Activated CD4-positive, alpha-beta memory T cell treated with anti-CD3 and anti-CD28 coated beads for 36 hours (primary cell): Measurements from ENCODE around the gene SEPTIN8. TPM values are rescaled to one million over a fixed set of nuclear protein-coding genes. Genes with fewer than 3 reads are reported as not detected.
A peak's percentile ranks its signal among the peaks of the same experiment; 100 is the strongest.

ENCODE experiments used
- CTCF ChIA-PET: fragments of 350-600 bp; sonication (Branson Sonifier 250); formaldehyde crosslinking; loops from one replicate; lab custom pipeline; 2021; ENCODE audit warnings: antibody characterized with exemption, inconsistent platforms; lab: Charles Lee
- POLR2A ChIA-PET: fragments of 350-600 bp; sonication (Branson Sonifier 250); formaldehyde crosslinking; loops from one replicate; lab custom pipeline; 2021; ENCODE audit warnings: antibody characterized with exemption; lab: Charles Lee
- DNase-seq: peaks from one replicate; pipeline ENCODE4 v3.0.0-alpha.2; 2020
- H3K27ac Mint-ChIP-seq: one replicate; pipeline ENCODE4 v1.8.0; 2021; ENCODE audit warnings: mixed read lengths
- H3K27me3 Mint-ChIP-seq: one replicate; pipeline ENCODE4 v1.8.0; 2021; ENCODE audit warnings: mixed read lengths
- H3K36me3 Mint-ChIP-seq: one replicate; pipeline ENCODE4 v1.8.0; 2021; ENCODE audit warnings: mixed read lengths
- H3K4me1 Mint-ChIP-seq: one replicate; pipeline ENCODE4 v1.8.0; 2021; ENCODE audit warnings: low read depth, mixed read lengths
- H3K4me3 Mint-ChIP-seq: one replicate; pipeline ENCODE4 v1.8.0; 2021; ENCODE audit warnings: mild to moderate bottlenecking, mixed read lengths
- H3K9me3 Mint-ChIP-seq: one replicate; pipeline ENCODE4 v1.8.0; 2021; ENCODE audit warnings: mixed read lengths
- intact Hi-C: fragments of 100-400 bp; cut with micrococcal nuclease; formaldehyde crosslinking; loops from one replicate; pipeline ENCODE4 v1.15.1; 2023
- total RNA-seq, 2 experiments: library from RNA; stranded (reverse); gene quantifications; one replicate each; pipeline ENCODE4 v1.2.3, GENCODE V29; 2021

The SEPTIN8 gene
- 10 to 100 TPM; 31.1 to 32.8 TPM for total RNA-seq

GRCh38 chr5:132777209-132778069, at the start of gene SEPTIN8:
Gene SEPTIN8 (minus strand): TSS chr5:132777239. CDS start chr5:132777137, 102 bp downstream.
- DNase-seq, result peak; percentile 62
- Mint-ChIP-seq H3K4me3 (peak within 1 kb of the TSS; percentile 68), H3K36me3 (no peaks in the 10 kb centered on the region), H3K27ac (no peak within 1 kb of the TSS), H3K27me3 (peaks cover 13% of the 10 kb centered on the region), H3K4me1 (peaks cover 2% of the 10 kb centered on the region), H3K9me3 (no peaks in the 10 kb centered on the region)
- ChIA-PET POLR2A (interaction anchor here (1.4 kb wide), 1 partner anchor 40 kb away, joined by 3 read pairs; the partner anchor contains the start of gene KIF3A), CTCF (interaction anchor here (0.8 to 1.7 kb wide), 4 partner anchors 24 to 272 kb away, joined by 3 to 6 read pairs (median 4); partner anchors contain the start of gene KIF3A)
- intact Hi-C loops, result loop anchor here (1.0 to 2.0 kb wide), 3 partner anchors 27 to 89 kb away; partner anchors contain the start of genes GDF9, KIF3A and UQCRQ

- Mint-ChIP-seq H3K27me3 (peaks cover 49% of the 10 kb centered on the region), H3K4me1 (no peaks in the 10 kb centered on the region), H3K4me3 (no peak overlapping the region), H3K9me3 (no peaks in the 10 kb centered on the region), H3K27ac (no peak overlapping the region), H3K36me3 (no peaks in the 10 kb centered on the region)
- ChIA-PET CTCF (interaction anchor here (1.7 kb wide), 1 partner anchor 9 kb away, joined by 7 read pairs; no protein-coding TSS in a partner anchor), POLR2A (no interaction called here)
- intact Hi-C loops, result no loop called here
- DNase-seq, result no peak
Measured at GRCh38 chr5:132826424-132827082, 49.5 kb upstream of the SEPTIN8 start.

GRCh38 chr5:132825834-132826391, 48.9 kb upstream of the SEPTIN8 start:
- Mint-ChIP-seq H3K4me3 (no peak overlapping the region), H3K36me3 (no peaks in the 10 kb centered on the region), H3K27ac (no peak overlapping the region), H3K4me1 (no peaks in the 10 kb centered on the region), H3K9me3 (no peaks in the 10 kb centered on the region), H3K27me3 (peaks cover 42% of the 10 kb centered on the region)
- no peak for DNase-seq
- intact Hi-C loops, result no loop called here
- CTCF ChIA-PET, result interaction anchor here (1.3 to 1.7 kb wide), 2 partner anchors 9 to 320 kb away, joined by 4 to 7 read pairs; no protein-coding TSS in a partner anchor
- POLR2A ChIA-PET, result no interaction called here

- Mint-ChIP-seq H3K36me3 (no peaks in the 10 kb centered on the region), H3K27me3 (peaks cover 43% of the 10 kb centered on the region), H3K4me3 (no peak overlapping the region), H3K9me3 (no peaks in the 10 kb centered on the region), H3K4me1 (peaks cover 2% of the 10 kb centered on the region), H3K27ac (no peak overlapping the region)
- POLR2A ChIA-PET, result interaction anchor here (0.6 kb wide), 1 partner anchor 191 kb away, joined by 3 read pairs; no protein-coding TSS in a partner anchor
- no peak for DNase-seq
- intact Hi-C loops, result no loop called here
- CTCF ChIA-PET, result interaction anchor here (1.3 to 1.7 kb wide), 2 partner anchors 8 to 319 kb away, joined by 4 to 7 read pairs; no protein-coding TSS in a partner anchor
Measured at GRCh38 chr5:132825033-132825833, 48.2 kb upstream of the SEPTIN8 start.

GRCh38 chr5:132824426-132824825, 47.4 kb upstream of the SEPTIN8 start:
- Mint-ChIP-seq H3K4me3 (no peak overlapping the region), H3K4me1 (peaks cover 8% of the 10 kb centered on the region), H3K9me3 (no peaks in the 10 kb centered on the region), H3K27me3 (peaks cover 40% of the 10 kb centered on the region), H3K27ac (no peak overlapping the region), H3K36me3 (no peaks in the 10 kb centered on the region)
- POLR2A ChIA-PET, result interaction anchor here (0.5 kb wide), 1 partner anchor 57 kb away, joined by 3 read pairs; no protein-coding TSS in a partner anchor
- DNase-seq, result no peak
- CTCF ChIA-PET, result interaction anchor here (0.5 to 1.3 kb wide), 5 partner anchors 10 to 479 kb away, joined by 3 to 4 read pairs (median 4); no protein-coding TSS in a partner anchor
- intact Hi-C loops, result no loop called here

GRCh38 chr5:132823481-132824050, 46.5 kb upstream of the SEPTIN8 start:
- DNase-seq, result no peak
- Mint-ChIP-seq H3K27ac (no peak overlapping the region), H3K9me3 (no peaks in the 10 kb centered on the region), H3K4me3 (no peak overlapping the region), H3K36me3 (no peaks in the 10 kb centered on the region), H3K27me3 (peaks cover 38% of the 10 kb centered on the region), H3K4me1 (peaks cover 10% of the 10 kb centered on the region)
- ChIA-PET CTCF (interaction anchor here (0.5 to 1.1 kb wide), 5 partner anchors 9 to 478 kb away, joined by 3 to 4 read pairs (median 4); no protein-coding TSS in a partner anchor), POLR2A (no interaction called here)
- intact Hi-C loops, result no loop called here

GRCh38 chr5:132822650-132823480, 45.8 kb upstream of the SEPTIN8 start:
- Mint-ChIP-seq H3K27me3 (peaks cover 38% of the 10 kb centered on the region), H3K36me3 (no peaks in the 10 kb centered on the region), H3K9me3 (no peaks in the 10 kb centered on the region), H3K27ac (no peak overlapping the region), H3K4me1 (peaks cover 10% of the 10 kb centered on the region), H3K4me3 (no peak overlapping the region)
- DNase-seq, result no peak
- intact Hi-C loops, result no loop called here
- ChIA-PET CTCF (interaction anchor here (0.6 to 1.1 kb wide), 2 partner anchors 128 to 296 kb away, joined by 3 read pairs; no protein-coding TSS in a partner anchor), POLR2A (no interaction called here)

GRCh38 chr5:132821791-132822190, 44.8 kb upstream of the SEPTIN8 start:
- Mint-ChIP-seq H3K9me3 (no peaks in the 10 kb centered on the region), H3K36me3 (no peaks in the 10 kb centered on the region), H3K4me3 (no peak overlapping the region), H3K4me1 (peaks cover 10% of the 10 kb centered on the region), H3K27me3 (peaks cover 33% of the 10 kb centered on the region), H3K27ac (no peak overlapping the region)
- POLR2A ChIA-PET, result no interaction called here
- intact Hi-C loops, result loop anchor here (2.0 kb wide), 1 partner anchor 75 kb away; the partner anchor contains the start of gene CCNI2
- CTCF ChIA-PET, result interaction anchor here (1.0 to 3.5 kb wide), 9 partner anchors 68 to 441 kb away, joined by 3 to 50 read pairs (median 15); partner anchors contain the start of gene CCNI2
- no peak for DNase-seq

- Mint-ChIP-seq H3K4me1 (peaks cover 10% of the 10 kb centered on the region), H3K27ac (no peak overlapping the region), H3K36me3 (no peaks in the 10 kb centered on the region), H3K4me3 (no peak overlapping the region), H3K27me3 (peaks cover 29% of the 10 kb centered on the region), H3K9me3 (no peaks in the 10 kb centered on the region)
- intact Hi-C loops, result loop anchor here (2.0 kb wide), 1 partner anchor 75 kb away; the partner anchor contains the start of gene CCNI2
- DNase-seq, result no peak
- ChIA-PET POLR2A (no interaction called here), CTCF (interaction anchor here (0.9 to 4.8 kb wide), 19 partner anchors 12 to 440 kb away, joined by 3 to 50 read pairs (median 9); partner anchors contain the start of gene CCNI2)
Measured at GRCh38 chr5:132821350-132821749, 44.3 kb upstream of the SEPTIN8 start.
